GM12801 (cell line): ENCODE measurements around the gene GDI2.

ENCODE experiments used
- CTCF ChIP-seq: IDR thresholded peaks from one replicate; pipeline ENCODE4 v1.5.1; 2011; ENCODE audit warnings: control low read depth; ENCODE audit not compliant: insufficient read length; ENCODE audit errors: extremely low read depth

The GDI2 gene

GRCh38 chr10:5760515-5760914 lies 52.7 kb downstream of the GDI2 start:
- TF ChIP-seq CTCF = no peak

- TF ChIP-seq CTCF = no peak
Measured at GRCh38 chr10:5758927-5759326, 54.3 kb downstream of the GDI2 start.

GRCh38 chr10:5757766-5758517 lies 55.3 kb downstream of the GDI2 start:
- no peak for TF ChIP-seq CTCF

- no peak for TF ChIP-seq CTCF
Measured at GRCh38 chr10:5752301-5752871, 60.8 kb downstream of the GDI2 start.

GRCh38 chr10:5751601-5752253 lies 61.5 kb downstream of the GDI2 start:
- TF ChIP-seq CTCF = no peak

- TF ChIP-seq CTCF = no peak
Measured at GRCh38 chr10:5748394-5748803, 64.8 kb downstream of the GDI2 start.

- TF ChIP-seq CTCF = no peak
Measured at GRCh38 chr10:5746197-5746596, 67.0 kb downstream of the GDI2 start.
